CD4-positive, alpha-beta T cell (primary cell): Measurements from ENCODE around the gene GAPT. TPM values are rescaled to one million over a fixed set of nuclear protein-coding genes. Genes with fewer than 3 reads are reported as not detected.

Experiments used
- ATAC-seq: fragments of 200-7000 bp; cut with Tn5 transposase; one replicate; pipeline ENCODE4 v1.10.0; 2022; ENCODE audit warnings: mild to moderate bottlenecking; ENCODE audit not compliant: poor library complexity
- CTCF ChIA-PET: fragments of 350-600 bp; sonication (Branson Sonifier 250); formaldehyde crosslinking; loops from one replicate; lab custom pipeline; 2021; ENCODE audit warnings: antibody characterized with exemption, inconsistent platforms; lab: Charles Lee
- POLR2A ChIA-PET: fragments of 350-600 bp; sonication (Branson Sonifier 250); formaldehyde crosslinking; loops from one replicate; lab custom pipeline; 2021; ENCODE audit warnings: antibody characterized with exemption, inconsistent platforms; lab: Charles Lee
- DNase-seq, 14 experiments: peaks; one replicate each; pipeline ENCODE4 v3.0.0-alpha.2; 2013 to 2020; ENCODE audit warnings: mixed read lengths in 2 of 14
- H3K27ac ChIP-seq, 2 donors: one replicate each; pipeline versions ENCODE4 v1.5.1 to v1.7.0; 2013; ENCODE audit warnings: low read length in 2 of 2, low read depth in 1 of 2, mild to moderate bottlenecking in 1 of 2
- H3K27me3 ChIP-seq, 2 experiments: 1 replicate in 1 of 2; 2 replicates in 1 of 2; pipeline versions ENCODE4 v1.6.1 to v1.7.0; 2013; ENCODE audit warnings: low read length in 2 of 2, control low read depth in 1 of 2, mild to moderate bottlenecking in 1 of 2, moderate library complexity in 1 of 2; ENCODE audit not compliant: insufficient read depth in 2 of 2, control insufficient read depth in 1 of 2
- H3K36me3 ChIP-seq: one replicate; pipeline ENCODE4 v1.6.1; 2013; ENCODE audit warnings: low read length, control low read depth; ENCODE audit not compliant: insufficient read depth
- H3K4me1 ChIP-seq: one replicate; pipeline ENCODE4 v1.6.1; 2013; ENCODE audit warnings: low read length, control low read depth; ENCODE audit not compliant: insufficient read depth
- H3K4me3 ChIP-seq: one replicate; pipeline ENCODE4 v1.5.1; 2013; ENCODE audit warnings: mild to moderate bottlenecking, low read length, moderate library complexity
- H3K9me3 ChIP-seq, 2 experiments: 1 replicate in 1 of 2; 2 replicates in 1 of 2; pipeline versions ENCODE4 v1.6.1 to v1.7.0; 2013; ENCODE audit warnings: low read length in 2 of 2, mild to moderate bottlenecking in 2 of 2, control low read depth in 1 of 2, moderate library complexity in 1 of 2; ENCODE audit not compliant: control insufficient read depth in 1 of 2, insufficient read depth in 1 of 2
- H3K27ac Mint-ChIP-seq: one replicate; pipeline ENCODE4 v1.8.0; 2020; ENCODE audit warnings: mixed read lengths
- H3K27me3 Mint-ChIP-seq: one replicate; pipeline ENCODE4 v1.8.0; 2021; ENCODE audit warnings: mixed read lengths
- H3K36me3 Mint-ChIP-seq: one replicate; pipeline ENCODE4 v1.8.0; 2021; ENCODE audit warnings: low read depth, mixed read lengths
- H3K4me1 Mint-ChIP-seq: one replicate; pipeline ENCODE4 v1.8.0; 2021; ENCODE audit warnings: low read depth, mixed read lengths
- H3K4me3 Mint-ChIP-seq: one replicate; pipeline ENCODE4 v1.8.0; 2020; ENCODE audit warnings: mild to moderate bottlenecking, mixed read lengths
- H3K9me3 Mint-ChIP-seq: one replicate; pipeline ENCODE4 v1.8.0; 2020; ENCODE audit warnings: mixed read lengths
- intact Hi-C, 2 experiments: fragments of 100-400 bp; cut with DNase I in 1 of 2; cut with micrococcal nuclease in 1 of 2; formaldehyde crosslinking; loops; one replicate each; pipeline versions ENCODE4 v1.15.1 to v1.9.0; 2023 to 2025; cut with DNase I, micrococcal nuclease
- total RNA-seq, 174 experiments: library from RNA in 2 of 174; stranded (reverse) in 2 of 174; gene quantifications; one replicate each; pipeline ENCODE4 v1.2.3 and lab custom pipeline; 2021 to 2026
- TF ChIP-seq, protein P1 (sequence below): fragments of 200-600 bp; IDR thresholded peaks from one replicate; pipeline ENCODE4 v1.8.0; 2022; ENCODE audit warnings: antibody characterized with exemption, mild to moderate bottlenecking

GAPT gene
- total RNA-seq, 2 experiments from 2014 or later = not detected

DNA sequence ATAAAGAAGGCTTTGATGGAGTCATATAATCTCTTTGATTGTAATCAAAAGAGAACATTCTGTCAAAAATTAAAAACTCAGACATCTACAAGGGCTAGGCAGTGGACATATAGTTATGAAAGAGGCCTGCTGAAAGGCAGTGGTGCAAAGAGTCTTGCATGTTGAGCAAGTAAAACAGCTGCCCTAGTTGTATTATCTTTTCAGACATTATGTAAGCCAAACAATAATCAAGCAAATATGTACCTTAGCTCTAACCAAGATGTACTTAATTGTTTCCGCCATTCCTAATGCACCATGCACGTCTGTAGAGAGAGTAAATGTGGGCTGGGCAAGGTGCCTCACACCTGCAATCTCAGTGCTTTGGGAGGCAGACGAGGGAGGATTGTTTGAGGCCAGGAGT is 14.3 kb downstream of the GAPT start:
- Histone ChIP-seq H3K4me3 (no peak overlapping the region), H3K4me1 (no peaks in the 10 kb centered on the region), H3K27me3 (peaks cover 0 to 7% of the 10 kb centered on the region in 2 experiments), H3K9me3 (no peaks in the 10 kb centered on the region), H3K36me3 (no peaks in the 10 kb centered on the region), H3K27ac (no peak overlapping the region)
- H3K27me3 Mint-ChIP-seq = peaks cover 21% of the 10 kb centered on the region
- no peaks in the 10 kb centered on the region for H3K36me3 Mint-ChIP-seq
- no peak overlapping the region for H3K27ac Mint-ChIP-seq
- TF ChIP-seq, protein P1, sequence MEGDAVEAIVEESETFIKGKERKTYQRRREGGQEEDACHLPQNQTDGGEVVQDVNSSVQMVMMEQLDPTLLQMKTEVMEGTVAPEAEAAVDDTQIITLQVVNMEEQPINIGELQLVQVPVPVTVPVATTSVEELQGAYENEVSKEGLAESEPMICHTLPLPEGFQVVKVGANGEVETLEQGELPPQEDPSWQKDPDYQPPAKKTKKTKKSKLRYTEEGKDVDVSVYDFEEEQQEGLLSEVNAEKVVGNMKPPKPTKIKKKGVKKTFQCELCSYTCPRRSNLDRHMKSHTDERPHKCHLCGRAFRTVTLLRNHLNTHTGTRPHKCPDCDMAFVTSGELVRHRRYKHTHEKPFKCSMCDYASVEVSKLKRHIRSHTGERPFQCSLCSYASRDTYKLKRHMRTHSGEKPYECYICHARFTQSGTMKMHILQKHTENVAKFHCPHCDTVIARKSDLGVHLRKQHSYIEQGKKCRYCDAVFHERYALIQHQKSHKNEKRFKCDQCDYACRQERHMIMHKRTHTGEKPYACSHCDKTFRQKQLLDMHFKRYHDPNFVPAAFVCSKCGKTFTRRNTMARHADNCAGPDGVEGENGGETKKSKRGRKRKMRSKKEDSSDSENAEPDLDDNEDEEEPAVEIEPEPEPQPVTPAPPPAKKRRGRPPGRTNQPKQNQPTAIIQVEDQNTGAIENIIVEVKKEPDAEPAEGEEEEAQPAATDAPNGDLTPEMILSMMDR = no peak
- intact Hi-C loops = no loop called here
- ChIA-PET CTCF (no interaction called here), POLR2A (no interaction called here)
- no peaks in the 10 kb centered on the region for H3K9me3 Mint-ChIP-seq
- ATAC-seq (no peak), DNase-seq (no peak)
- no peak overlapping the region for H3K4me3 Mint-ChIP-seq
- H3K4me1 Mint-ChIP-seq = no peaks in the 10 kb centered on the region

DNA sequence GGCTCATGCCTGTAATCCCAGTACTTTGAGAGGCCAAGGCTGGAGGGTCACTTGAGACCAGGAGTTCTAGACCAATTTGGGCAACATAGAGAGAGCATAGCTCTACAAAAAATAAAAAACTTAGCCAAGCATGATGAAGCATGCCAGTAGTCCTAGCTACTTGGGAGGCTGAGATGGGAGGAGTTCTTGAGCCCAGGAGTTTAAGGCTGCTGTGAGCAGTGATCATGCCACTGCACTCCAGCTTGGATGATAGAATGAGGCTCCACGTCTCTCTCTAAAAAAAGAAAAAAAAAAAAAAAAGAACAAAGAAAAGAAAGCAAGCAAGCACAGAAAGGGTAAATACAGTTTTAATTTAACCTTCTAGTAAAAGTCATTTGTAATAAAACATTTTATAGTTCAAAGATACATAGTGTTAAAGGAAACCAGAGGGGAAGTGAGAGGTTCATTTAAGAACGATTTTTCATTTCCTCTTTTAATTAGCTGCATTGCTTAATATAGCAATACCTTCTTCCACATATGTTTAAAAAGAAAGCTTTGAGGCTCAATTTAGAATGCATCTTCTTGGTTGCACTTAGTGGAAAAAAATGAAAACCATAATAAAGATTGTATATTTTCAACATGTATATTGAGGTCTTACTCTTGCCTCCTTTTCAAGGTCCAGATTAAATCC is 14.9 kb downstream of the GAPT start:
- ATAC-seq (no peak), DNase-seq (no peak)
- no peak overlapping the region for H3K27ac ChIP-seq
- H3K4me1 Mint-ChIP-seq = no peaks in the 10 kb centered on the region
- H3K9me3 Mint-ChIP-seq = no peaks in the 10 kb centered on the region
- TF ChIP-seq, protein P1 = no peak
- H3K9me3 ChIP-seq = no peaks in the 10 kb centered on the region
- no peak overlapping the region for H3K4me3 ChIP-seq
- no peaks in the 10 kb centered on the region for H3K4me1 ChIP-seq
- no peaks in the 10 kb centered on the region for H3K36me3 Mint-ChIP-seq
- H3K27me3 Mint-ChIP-seq = peaks cover 17% of the 10 kb centered on the region
- intact Hi-C loops = no loop called here
- ChIA-PET POLR2A (no interaction called here), CTCF (no interaction called here)
- H3K27me3 ChIP-seq = peaks cover 0 to 7% of the 10 kb centered on the region in 2 experiments
- H3K27ac Mint-ChIP-seq = no peak overlapping the region
- no peak overlapping the region for H3K4me3 Mint-ChIP-seq
- H3K36me3 ChIP-seq = no peaks in the 10 kb centered on the region

DNA sequence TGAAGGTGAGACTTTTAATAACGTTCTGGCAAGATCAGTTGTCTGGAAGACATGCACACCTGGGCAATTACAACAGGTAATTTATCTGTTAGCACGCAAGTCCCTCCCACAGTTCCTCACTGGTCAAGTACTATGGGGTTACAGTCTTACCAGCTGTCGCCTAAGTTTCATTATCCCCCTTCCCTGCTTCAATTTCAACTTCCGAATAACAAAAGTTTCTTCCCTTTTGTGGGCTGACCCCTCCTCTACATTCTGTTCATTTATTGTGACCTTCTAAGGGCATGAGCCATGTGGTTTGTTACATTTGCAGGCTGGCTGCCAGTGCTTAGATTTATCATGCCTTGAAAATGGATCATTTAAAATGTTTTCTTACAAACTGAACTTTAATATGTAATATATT is 16.5 kb downstream of the GAPT start:
- ChIA-PET POLR2A (no interaction called here), CTCF (no interaction called here)
- H3K9me3 Mint-ChIP-seq = peaks cover 2% of the 10 kb centered on the region
- peaks cover 12% of the 10 kb centered on the region for H3K27me3 Mint-ChIP-seq
- H3K27ac Mint-ChIP-seq = no peak overlapping the region
- no peaks in the 10 kb centered on the region for H3K4me1 ChIP-seq
- peaks cover 0 to 4% of the 10 kb centered on the region in 2 experiments for H3K27me3 ChIP-seq
- no peaks in the 10 kb centered on the region for H3K4me1 Mint-ChIP-seq
- no peak overlapping the region for H3K4me3 ChIP-seq
- H3K9me3 ChIP-seq = no peaks in the 10 kb centered on the region
- DNase-seq (no peak), ATAC-seq (no peak)
- H3K36me3 ChIP-seq = no peaks in the 10 kb centered on the region
- no peaks in the 10 kb centered on the region for H3K36me3 Mint-ChIP-seq
- no peak overlapping the region for H3K27ac ChIP-seq
- H3K4me3 Mint-ChIP-seq = no peak overlapping the region
- TF ChIP-seq, protein P1 = no peak
- intact Hi-C loops = no loop called here
